WERI-Rb-1 (cell line): ENCODE data around the gene IGF2R.

Source experiments
- DNase-seq: peaks from one replicate; pipeline ENCODE4 v3.0.0-alpha.2; 2020
- H3K27ac ChIP-seq: fragments of 250-450 bp; sonication (Bioruptor Pico); 2 replicates; pipeline ENCODE4 v1.5.1; 2020; ENCODE audit warnings: mild to moderate bottlenecking, moderate library complexity
- H3K27me3 ChIP-seq: fragments of 250-450 bp; sonication (Bioruptor Pico); 2 replicates; pipeline ENCODE4 v1.5.1; 2021; ENCODE audit warnings: mild to moderate bottlenecking, low read depth, moderate library complexity; ENCODE audit not compliant: insufficient read depth, severe bottlenecking
- H3K36me3 ChIP-seq: fragments of 250-450 bp; sonication (Bioruptor Pico); 2 replicates; pipeline ENCODE4 v1.5.1; 2020; ENCODE audit warnings: mild to moderate bottlenecking, moderate library complexity
- H3K4me3 ChIP-seq: 2 replicates; pipeline ENCODE4 v1.5.1; 2011; ENCODE audit warnings: low read depth, mild to moderate bottlenecking, control low read depth, low read length
- H3K9me3 ChIP-seq: fragments of 250-450 bp; sonication (Bioruptor Pico); 2 replicates; pipeline ENCODE4 v1.5.1; 2021; ENCODE audit warnings: mild to moderate bottlenecking, moderate library complexity; ENCODE audit not compliant: severe bottlenecking
- CTCF ChIP-seq: IDR thresholded peaks from 2 replicates; pipeline ENCODE4 v1.5.1; 2011; ENCODE audit warnings: low read depth, mild to moderate bottlenecking, control low read depth, inconsistent platforms, low read length

The IGF2R gene

GRCh38 chr6:159982731-159983506, 14.0 kb downstream of the IGF2R start:
- DNase-seq, result no peak
- H3K27me3 ChIP-seq, result no peaks in the 10 kb centered on the region
- H3K27ac ChIP-seq, result no peak overlapping the region
- H3K36me3 ChIP-seq, result no peaks in the 10 kb centered on the region
- no peak for TF ChIP-seq CTCF
- no peaks in the 10 kb centered on the region for H3K9me3 ChIP-seq
- no peak overlapping the region for H3K4me3 ChIP-seq

DNA sequence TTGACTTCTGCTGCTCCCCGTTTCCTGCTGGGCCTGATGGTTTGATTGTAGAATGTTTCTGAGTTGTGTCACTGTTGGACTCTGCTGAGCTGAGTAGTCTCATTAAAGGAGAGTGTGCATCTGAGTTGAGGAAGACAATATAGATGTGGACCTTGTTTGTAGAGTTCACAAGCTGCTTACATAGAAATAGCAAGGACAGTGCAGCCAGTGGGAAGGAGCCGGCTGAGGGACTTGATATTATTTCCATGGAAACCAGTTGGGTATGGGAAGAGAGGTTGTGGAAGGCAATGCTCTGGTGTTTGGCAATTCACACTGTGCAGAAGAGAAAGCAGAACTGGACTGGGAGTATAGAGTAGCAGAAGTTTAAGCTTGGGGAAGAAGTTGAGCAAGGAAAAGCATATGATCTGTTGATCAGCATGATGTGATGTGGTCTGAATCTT, 14.8 kb downstream of the IGF2R start:
- no peak overlapping the region for H3K27ac ChIP-seq
- no peaks in the 10 kb centered on the region for H3K27me3 ChIP-seq
- no peak for TF ChIP-seq CTCF
- H3K9me3 ChIP-seq, result no peaks in the 10 kb centered on the region
- no peak overlapping the region for H3K4me3 ChIP-seq
- DNase-seq, result no peak
- H3K36me3 ChIP-seq, result no peaks in the 10 kb centered on the region

DNA sequence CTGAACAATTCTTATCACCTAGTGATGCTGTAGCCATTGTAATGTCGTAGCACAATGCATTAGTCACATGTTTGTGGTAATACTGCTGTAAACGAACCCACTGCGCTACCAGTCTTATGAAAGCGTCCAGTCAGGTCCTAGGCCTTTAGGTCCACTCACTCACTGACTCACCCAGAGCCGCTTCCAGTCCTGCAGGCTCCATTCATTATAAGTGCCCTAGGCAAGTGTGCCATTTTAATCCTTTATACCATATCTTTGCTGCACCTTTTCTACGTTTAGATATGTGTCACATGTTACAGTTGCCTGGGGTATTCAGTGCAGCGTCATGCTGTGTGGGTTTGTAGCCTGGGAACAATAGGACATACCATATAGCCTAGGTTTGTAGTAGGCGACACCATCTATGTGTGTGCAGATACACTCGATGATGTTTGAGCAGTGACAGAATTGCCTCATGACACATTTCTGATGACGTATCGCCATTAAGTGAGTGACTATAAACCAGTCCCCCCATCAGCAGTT, 15.4 kb downstream of the IGF2R start:
- Histone ChIP-seq H3K9me3 (no peaks in the 10 kb centered on the region), H3K4me3 (no peak overlapping the region), H3K27me3 (no peaks in the 10 kb centered on the region), H3K36me3 (no peaks in the 10 kb centered on the region), H3K27ac (no peak overlapping the region)
- TF ChIP-seq CTCF, result no peak
- no peak for DNase-seq

- no peak for DNase-seq
- Histone ChIP-seq H3K36me3 (no peaks in the 10 kb centered on the region), H3K4me3 (no peak overlapping the region), H3K27me3 (no peaks in the 10 kb centered on the region), H3K9me3 (no peaks in the 10 kb centered on the region), H3K27ac (no peak overlapping the region)
- TF ChIP-seq CTCF, result no peak
Observed at GRCh38 chr6:159985296-159985945, 16.5 kb downstream of the IGF2R start.

DNA sequence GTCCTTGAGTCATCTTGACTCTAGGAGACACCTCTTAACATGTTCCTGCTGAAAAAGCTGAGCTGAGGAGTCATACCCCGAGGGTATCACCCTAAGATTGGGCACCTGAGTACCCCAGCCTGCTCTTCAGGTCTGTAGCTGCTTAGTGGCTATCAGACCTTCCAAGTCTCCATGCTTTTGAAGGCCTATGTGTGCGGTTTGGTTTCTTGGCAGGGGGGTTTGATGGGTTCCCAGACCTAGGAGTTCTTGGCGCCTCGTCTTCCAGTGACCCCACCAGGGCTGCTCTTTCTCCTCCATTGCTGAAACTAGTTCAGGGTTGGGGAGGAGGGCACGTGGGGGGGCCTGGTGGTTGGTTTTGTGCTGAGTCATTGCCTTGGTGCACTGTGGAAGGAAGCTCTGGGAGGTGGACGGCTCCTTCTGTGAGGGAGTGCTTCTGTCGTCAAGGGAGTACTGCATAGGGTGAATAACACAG, 20.1 kb downstream of the IGF2R start:
- Histone ChIP-seq H3K27me3 (no peaks in the 10 kb centered on the region), H3K27ac (no peak overlapping the region), H3K36me3 (peaks cover 9% of the 10 kb centered on the region), H3K9me3 (no peaks in the 10 kb centered on the region), H3K4me3 (no peak overlapping the region)
- no peak for DNase-seq
- no peak for TF ChIP-seq CTCF
